OCI-LY3 (cell line): Measurements from ENCODE around the gene TLCD3B.

Experiments used
- EZH2phosphoT487 ChIP-seq: fragments of 200-600 bp; shearing (Covaris generic); IDR thresholded peaks from 2 replicates; pipeline ENCODE4 v1.6.1; 2018; ENCODE audit warnings: antibody characterized with exemption, mixed run types, low read depth
- TF ChIP-seq, protein P1 (sequence below): fragments of 200-600, 300-600 bp; sonication (generic); IDR thresholded peaks from 2 replicates; pipeline ENCODE4 v1.5.1; 2014; ENCODE audit warnings: antibody characterized with exemption, low read length, low read depth

GRCh38 chr16:29984137-29984763, 46.8 kb downstream of the TLCD3B start:
- TF ChIP-seq, protein P1, sequence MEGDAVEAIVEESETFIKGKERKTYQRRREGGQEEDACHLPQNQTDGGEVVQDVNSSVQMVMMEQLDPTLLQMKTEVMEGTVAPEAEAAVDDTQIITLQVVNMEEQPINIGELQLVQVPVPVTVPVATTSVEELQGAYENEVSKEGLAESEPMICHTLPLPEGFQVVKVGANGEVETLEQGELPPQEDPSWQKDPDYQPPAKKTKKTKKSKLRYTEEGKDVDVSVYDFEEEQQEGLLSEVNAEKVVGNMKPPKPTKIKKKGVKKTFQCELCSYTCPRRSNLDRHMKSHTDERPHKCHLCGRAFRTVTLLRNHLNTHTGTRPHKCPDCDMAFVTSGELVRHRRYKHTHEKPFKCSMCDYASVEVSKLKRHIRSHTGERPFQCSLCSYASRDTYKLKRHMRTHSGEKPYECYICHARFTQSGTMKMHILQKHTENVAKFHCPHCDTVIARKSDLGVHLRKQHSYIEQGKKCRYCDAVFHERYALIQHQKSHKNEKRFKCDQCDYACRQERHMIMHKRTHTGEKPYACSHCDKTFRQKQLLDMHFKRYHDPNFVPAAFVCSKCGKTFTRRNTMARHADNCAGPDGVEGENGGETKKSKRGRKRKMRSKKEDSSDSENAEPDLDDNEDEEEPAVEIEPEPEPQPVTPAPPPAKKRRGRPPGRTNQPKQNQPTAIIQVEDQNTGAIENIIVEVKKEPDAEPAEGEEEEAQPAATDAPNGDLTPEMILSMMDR = no peak
- no peak for TF ChIP-seq EZH2phosphoT487
